SK-N-MC (cell line): ENCODE data around the gene IRX2.

Experiments used
- EZH2 ChIP-seq: fragments of 200-600 bp; sonication (generic); IDR thresholded peaks from one replicate; pipeline ENCODE4 v1.6.1; 2017; ENCODE audit warnings: antibody characterized with exemption
- POLR2AphosphoS5 ChIP-seq: IDR thresholded peaks from 2 replicates; pipeline ENCODE4 v1.6.1; 2012; ENCODE audit warnings: mild to moderate bottlenecking, low read depth, low read length, borderline replicate concordance

DNA sequence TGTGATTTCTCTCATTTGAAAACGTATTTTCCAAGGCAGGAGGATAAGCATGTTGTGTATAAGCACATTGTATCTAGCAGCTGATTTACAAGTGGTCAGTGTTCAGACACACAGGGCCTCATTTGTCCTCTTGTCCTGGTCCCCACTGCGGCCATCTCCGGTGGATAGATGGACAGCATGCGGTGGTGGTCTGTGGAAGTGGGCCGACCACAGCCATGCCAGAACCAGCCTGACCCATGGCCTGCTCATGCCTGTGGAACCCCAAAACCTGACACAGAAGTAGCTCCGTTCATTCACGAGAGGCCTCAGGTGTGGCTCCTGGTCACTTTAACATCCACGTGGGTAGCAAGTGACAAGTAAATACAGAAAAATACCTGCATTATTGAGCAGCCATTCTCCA lies 14.6 kb downstream of the IRX2 start:
- TF ChIP-seq POLR2AphosphoS5: no peak
- no peak for TF ChIP-seq EZH2
